ENCODE results near the gene HOMEZ. TPM values are rescaled to one million over a fixed set of nuclear protein-coding genes. Genes with fewer than 3 reads are reported as not detected.

HOMEZ gene, protein sequence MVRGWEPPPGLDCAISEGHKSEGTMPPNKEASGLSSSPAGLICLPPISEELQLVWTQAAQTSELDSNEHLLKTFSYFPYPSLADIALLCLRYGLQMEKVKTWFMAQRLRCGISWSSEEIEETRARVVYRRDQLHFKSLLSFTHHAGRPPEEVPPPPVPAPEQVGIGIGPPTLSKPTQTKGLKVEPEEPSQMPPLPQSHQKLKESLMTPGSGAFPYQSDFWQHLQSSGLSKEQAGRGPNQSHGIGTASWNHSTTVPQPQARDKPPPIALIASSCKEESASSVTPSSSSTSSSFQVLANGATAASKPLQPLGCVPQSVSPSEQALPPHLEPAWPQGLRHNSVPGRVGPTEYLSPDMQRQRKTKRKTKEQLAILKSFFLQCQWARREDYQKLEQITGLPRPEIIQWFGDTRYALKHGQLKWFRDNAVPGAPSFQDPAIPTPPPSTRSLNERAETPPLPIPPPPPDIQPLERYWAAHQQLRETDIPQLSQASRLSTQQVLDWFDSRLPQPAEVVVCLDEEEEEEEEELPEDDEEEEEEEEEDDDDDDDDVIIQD
- total RNA-seq = 9.1 and 16.4 TPM in 2 replicates

DNA sequence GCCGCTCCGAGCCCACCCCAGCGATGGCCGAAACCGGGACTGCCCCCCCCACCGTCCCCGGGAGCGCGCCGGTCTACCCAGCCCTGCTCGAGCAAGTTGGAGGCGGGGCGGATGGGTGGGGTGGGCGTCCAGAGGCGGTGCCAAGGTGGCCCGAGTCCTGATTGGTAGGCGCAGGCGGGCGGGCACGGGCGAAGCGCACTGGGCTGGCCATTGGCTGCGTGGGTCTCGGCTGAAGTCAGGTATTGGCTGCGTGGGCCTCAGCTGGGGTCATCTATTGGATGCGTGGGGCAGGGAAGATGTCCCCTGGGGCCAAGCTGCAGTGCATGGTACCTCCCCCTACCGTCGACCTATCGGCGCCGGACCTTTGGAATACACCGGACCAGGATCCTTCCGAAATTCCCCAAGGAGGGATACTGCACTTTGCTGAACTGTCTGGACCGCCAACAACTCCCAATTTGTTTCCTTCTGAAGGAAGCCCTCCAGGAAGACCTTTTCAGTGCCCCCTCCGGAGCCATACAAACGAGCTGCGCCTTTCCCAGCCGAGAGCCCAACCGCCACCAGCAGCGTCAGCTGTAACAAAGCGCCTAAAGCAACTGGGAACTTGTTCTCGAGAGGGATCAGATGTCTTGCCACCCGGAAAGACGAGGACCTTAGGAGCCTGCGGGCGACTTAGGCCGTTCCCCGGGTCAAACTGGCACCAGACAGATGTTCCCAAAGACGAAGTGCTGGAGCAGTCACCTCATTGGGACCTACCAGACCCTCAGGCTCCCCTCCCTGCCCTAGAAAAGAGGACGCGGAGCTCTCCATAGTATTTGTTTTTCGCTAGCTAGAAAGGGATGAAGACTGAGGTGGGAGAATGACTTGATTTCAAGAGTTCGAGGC lies at the start of gene HOMEZ:
Gene HOMEZ, minus strand, starts transcription at position 113 of the 882 bp plus-strand sequence. CDS start 180 bp downstream, outside the sequence.

DNA sequence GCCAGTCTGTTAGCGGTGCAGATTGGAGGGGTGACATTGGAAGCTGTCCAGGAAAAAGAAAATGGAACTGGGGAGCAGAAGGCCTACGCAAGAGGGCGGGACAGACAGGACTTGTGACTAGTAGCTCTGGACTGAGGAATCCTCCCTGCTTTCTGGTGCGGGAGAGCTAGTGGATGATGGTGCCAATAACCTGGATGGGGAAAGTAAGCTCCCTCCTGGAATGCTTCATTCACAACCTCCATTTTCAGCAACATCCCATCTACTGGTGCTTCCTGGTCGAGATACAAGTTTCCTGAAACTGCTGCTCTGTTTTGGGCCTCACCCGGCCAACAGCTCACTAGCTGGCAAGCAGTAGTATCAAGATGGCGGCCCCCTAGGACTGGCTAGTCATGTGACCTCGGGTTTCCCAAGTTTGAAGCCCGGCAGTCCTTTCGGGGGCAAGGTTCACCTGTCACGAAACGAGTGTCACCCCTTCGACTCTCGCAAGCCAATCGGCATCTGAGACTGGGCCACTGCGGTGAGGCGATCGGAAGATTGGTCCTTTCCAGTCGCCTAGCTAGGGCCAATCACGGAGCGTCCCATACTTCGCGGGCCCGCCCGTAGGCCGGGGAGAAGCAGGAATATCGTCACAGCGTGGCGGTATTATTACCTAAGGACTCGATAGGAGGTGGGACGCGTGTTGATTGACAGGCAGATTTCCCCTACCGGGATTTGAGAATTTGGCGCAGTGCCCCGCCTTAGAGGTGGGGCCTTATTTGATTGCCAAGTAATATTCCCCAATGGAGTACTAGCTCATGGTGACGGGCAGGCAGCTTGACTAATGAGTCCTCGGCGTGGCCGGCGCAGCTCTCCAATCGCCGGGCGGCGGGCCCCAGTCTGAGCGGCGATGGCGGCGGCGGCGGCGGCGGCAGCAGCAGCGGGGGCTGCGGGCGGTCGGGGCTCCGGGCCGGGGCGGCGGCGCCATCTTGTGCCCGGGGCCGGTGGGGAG lies 34.9 kb upstream of the HOMEZ start, which contains the start of gene PABPN1:
Gene PABPN1, plus strand, starts transcription at position 874 of the 988 bp plus-strand sequence. Its CDS starts 13 bp downstream, at position 887.

DNA sequence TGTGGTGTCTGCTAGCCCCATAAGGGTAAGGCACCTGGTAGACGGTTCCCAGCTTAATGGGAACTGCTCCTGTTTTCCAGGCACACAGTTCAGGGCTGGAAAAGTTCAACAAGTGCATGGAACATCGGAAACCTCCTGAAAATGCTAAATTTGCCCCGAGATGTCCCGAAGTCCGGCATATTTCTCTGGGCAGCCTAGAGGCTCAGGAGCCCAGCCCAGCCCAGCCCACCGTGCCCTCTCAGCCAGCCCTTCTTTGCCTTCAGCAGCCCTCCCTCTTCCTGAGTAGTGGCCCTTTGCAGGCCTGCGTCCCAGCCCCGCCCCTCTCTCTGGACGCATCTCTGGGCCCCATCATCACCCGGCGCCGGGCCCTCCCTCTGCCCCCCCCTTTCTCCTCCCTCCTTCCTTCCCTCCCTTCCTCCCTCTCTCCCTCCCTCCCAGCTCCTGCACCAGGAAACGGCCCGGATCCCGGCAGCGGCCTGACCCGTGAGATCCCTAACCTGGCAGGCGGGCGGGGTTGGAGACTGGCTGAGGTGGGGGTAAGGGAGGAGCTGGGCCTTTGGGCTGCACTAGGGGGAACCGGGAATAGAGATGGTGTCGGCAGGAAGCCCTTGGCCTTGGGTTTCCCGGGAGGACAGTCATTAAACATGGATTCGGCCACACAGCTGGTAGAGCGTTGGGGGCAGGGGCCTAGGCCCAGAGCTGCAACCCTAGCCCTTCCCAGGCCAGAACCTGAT lies 20.6 kb upstream of the HOMEZ start, which contains the start of gene BCL2L2:
Gene BCL2L2, plus strand, starts transcription at position 422 of the 734 bp plus-strand sequence. CDS start 935 bp downstream, outside the sequence.

DNA sequence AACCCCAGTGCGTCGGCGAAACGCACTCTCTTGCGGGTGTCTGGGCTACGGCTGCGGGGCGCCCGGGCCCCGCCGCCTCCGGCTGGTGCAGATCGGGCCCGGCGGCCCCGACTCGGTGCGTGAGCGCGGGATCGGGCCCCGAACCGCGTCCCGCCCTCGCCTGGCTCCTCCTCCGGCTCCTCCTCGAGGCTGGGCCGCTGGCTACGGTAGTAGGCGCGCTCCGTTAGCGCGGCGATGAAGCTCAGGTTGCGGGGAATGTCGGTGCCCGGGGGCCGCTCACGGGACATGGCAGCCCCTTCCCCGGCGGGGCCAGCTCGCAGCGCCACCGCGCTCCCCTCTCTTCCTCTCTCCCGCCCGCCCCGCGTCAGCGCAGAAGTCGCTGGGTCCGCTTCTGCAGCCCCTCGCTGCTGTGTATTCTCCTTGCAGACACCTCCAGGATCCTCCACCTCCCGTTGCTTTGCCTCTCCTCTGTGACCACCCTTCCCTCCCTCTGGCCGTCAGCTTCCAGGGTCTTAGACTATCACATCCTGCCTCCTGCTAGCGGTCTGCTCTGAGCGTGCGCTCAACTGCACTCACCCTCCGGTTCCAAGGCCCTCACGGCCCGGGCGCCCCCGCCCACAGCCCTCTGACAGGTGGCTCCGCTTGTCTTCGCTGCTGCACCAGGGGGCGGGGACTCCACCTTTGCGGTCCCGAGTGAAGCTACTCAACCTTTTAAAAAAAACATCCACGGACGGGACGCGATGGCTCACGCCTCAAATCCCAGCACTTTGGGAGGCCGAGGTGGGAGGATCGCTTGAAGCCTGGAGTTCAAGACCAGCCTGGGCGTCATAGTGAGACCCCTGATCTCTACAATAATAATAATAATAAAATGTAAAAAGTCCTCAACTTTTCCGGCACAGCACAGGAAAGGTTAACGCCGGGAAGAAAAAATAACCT lies 16.6 kb upstream of the HOMEZ start, which contains the start of gene PPP1R3E:
Gene PPP1R3E, minus strand, starts transcription at position 570 of the 936 bp plus-strand sequence. Its CDS starts 283 bp downstream, at position 287.

DNA sequence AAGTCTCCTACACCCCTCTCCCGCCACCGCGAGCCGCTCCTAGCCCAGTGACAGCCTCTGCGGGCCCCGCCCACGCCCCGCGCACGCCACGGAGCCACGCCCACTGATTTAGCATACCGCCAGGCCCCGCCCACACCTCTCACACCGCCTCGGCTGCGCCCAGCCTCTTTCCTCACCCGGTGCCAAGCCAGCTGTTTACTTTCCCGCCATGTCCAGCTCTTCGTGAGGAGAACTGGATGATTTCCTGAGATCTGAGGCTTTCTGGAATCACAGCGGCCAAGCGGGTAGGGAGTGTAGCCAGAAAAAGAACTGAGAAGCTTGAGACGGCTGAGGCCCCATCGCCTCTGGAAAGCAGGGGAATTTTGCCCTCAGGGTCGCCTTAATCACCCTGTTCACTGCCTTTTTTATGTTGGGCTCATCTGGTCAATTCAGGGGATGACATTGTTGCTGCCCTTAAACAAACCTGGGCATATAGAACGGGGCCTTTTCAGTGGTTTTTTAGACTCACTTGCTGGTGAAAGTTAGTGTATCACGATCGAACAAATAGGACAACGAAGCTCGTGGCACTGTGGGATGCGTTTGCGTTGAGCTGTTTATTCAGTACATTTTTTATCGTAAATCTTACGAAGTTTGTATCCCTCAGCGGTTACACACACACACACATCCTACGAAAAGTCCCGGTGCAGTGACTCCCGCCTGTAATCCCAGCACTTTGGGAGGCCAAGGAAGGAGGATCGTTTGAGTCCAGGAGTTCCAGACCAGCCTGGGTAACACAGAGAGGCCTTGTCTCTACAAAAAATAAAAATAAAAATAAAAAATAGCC lies 47.9 kb downstream of the HOMEZ start, which contains the start of gene RNF212B:
Gene RNF212B, plus strand, starts transcription at position 165 of the 823 bp plus-strand sequence. CDS start 2,410 bp downstream, outside the sequence.

Other genes starting within 250 kb of the HOMEZ start
- not detected in 2 replicates for gene PSMB11, start 243.9 kb downstream of the HOMEZ start, total RNA-seq
- 5.8 and 12.5 TPM in 2 replicates for gene CDH24, start 228.6 kb downstream of the HOMEZ start, total RNA-seq
- gene ACIN1, start 191.0 kb downstream of the HOMEZ start, total RNA-seq = 53.3 and 99.1 TPM in 2 replicates
- 53.2 and 53.3 TPM in 2 replicates for gene C14orf119, start 190.6 kb downstream of the HOMEZ start, total RNA-seq
- gene CIROP, start 181.1 kb downstream of the HOMEZ start, total RNA-seq = 0.88 TPM in 1 of 2 replicates, not detected in the other
- not detected in 2 replicates for gene CEBPE, start 166.9 kb downstream of the HOMEZ start, total RNA-seq
- gene SLC7A8, start 102.5 kb downstream of the HOMEZ start, total RNA-seq = 0.26 and 4.6 TPM in 2 replicates
- not detected in 2 replicates for gene RNF212B, start 48.2 kb downstream of the HOMEZ start, total RNA-seq
- gene PPP1R3E, start 16.7 kb upstream of the HOMEZ start, total RNA-seq = 1.6 and 4.7 TPM in 2 replicates
- 12.0 and 18.4 TPM in 2 replicates for gene BCL2L2, start 20.7 kb upstream of the HOMEZ start, total RNA-seq
- 40.2 and 60.3 TPM in 2 replicates for gene PABPN1, start 35.3 kb upstream of the HOMEZ start, total RNA-seq
- 34.6 and 59.7 TPM in 2 replicates for gene SLC22A17, start 66.8 kb upstream of the HOMEZ start, total RNA-seq
- 21.6 and 34.2 TPM in 2 replicates for gene EFS, start 79.0 kb upstream of the HOMEZ start, total RNA-seq
- not detected in 2 replicates for gene IL25, start 86.7 kb upstream of the HOMEZ start, total RNA-seq
- gene CMTM5, start 90.9 kb upstream of the HOMEZ start, total RNA-seq = 2.2 TPM in 1 of 2 replicates, not detected in the other
- not detected in 2 replicates for gene MYH6, start 122.1 kb upstream of the HOMEZ start, total RNA-seq
- 0.56 TPM in 1 of 2 replicates, not detected in the other for gene MYH7, start 149.5 kb upstream of the HOMEZ start, total RNA-seq
- 24.4 and 30.1 TPM in 2 replicates for gene NGDN, start 183.6 kb upstream of the HOMEZ start, total RNA-seq

Data from epithelial cell of alveolus of lung (primary cell).